Measurements from ENCODE around the gene MAS1.
"Not testable (repeated sequence)": the region's sequence is repeated elsewhere in the genome, so short reads cannot be mapped to it uniquely, and the experiment has no call there.

The MAS1 gene

GRCh38 chr6:159890792-159891191 is at the start of gene MAS1:
Gene MAS1 (plus strand): TSS chr6:159890988. CDS start chr6:159906956, 15,968 bp downstream.
- Histone ChIP-seq H3K4me1 (ENCODE audit: insufficient read depth, low read length) (no peaks in the 10 kb centered on the region), H3K36me3 (ENCODE audit: insufficient read depth, low read length) (no peaks in the 10 kb centered on the region), H3K9me3 (ENCODE audit: control insufficient read depth, insufficient read depth, low read length) (no peaks in the 10 kb centered on the region), H3K9ac (ENCODE audit: low read depth, low read length) (no peak within 1 kb of the TSS)

GRCh38 chr6:159842035-159842434 is 48.8 kb upstream of the MAS1 start:
- H3K36me3 ChIP-seq (ENCODE audit: insufficient read depth, low read length): no peaks in the 10 kb centered on the region
- peaks cover 3% of the 10 kb centered on the region; the same call in 1 of the 2 replicates for H3K9me3 ChIP-seq (ENCODE audit: control insufficient read depth, insufficient read depth, low read length)
- no peak overlapping the region for H3K9ac ChIP-seq (ENCODE audit: low read depth, low read length)
- H3K4me1 ChIP-seq (ENCODE audit: insufficient read depth, low read length): no peaks in the 10 kb centered on the region

GRCh38 chr6:159844737-159845645 is 45.8 kb upstream of the MAS1 start:
- peaks cover 3% of the 10 kb centered on the region for H3K9me3 ChIP-seq (ENCODE audit: control insufficient read depth, insufficient read depth, low read length)
- no peak overlapping the region for H3K9ac ChIP-seq (ENCODE audit: low read depth, low read length)
- no peaks in the 10 kb centered on the region for H3K4me1 ChIP-seq (ENCODE audit: insufficient read depth, low read length)
- H3K36me3 ChIP-seq (ENCODE audit: insufficient read depth, low read length): no peaks in the 10 kb centered on the region

GRCh38 chr6:159848552-159848951 is 42.2 kb upstream of the MAS1 start:
- not testable (repeated sequence) for H3K4me1 ChIP-seq (ENCODE audit: insufficient read depth, low read length); H3K9me3 ChIP-seq (ENCODE audit: control insufficient read depth, insufficient read depth, low read length); H3K9ac ChIP-seq (ENCODE audit: low read depth, low read length); H3K36me3 ChIP-seq (ENCODE audit: insufficient read depth, low read length)

GRCh38 chr6:159849851-159850250 is 40.9 kb upstream of the MAS1 start:
- not testable (repeated sequence) for H3K4me1 ChIP-seq (ENCODE audit: insufficient read depth, low read length); H3K9me3 ChIP-seq (ENCODE audit: control insufficient read depth, insufficient read depth, low read length); H3K36me3 ChIP-seq (ENCODE audit: insufficient read depth, low read length); H3K9ac ChIP-seq (ENCODE audit: low read depth, low read length)

- Histone ChIP-seq H3K4me1 (ENCODE audit: insufficient read depth, low read length) (no peaks in the 10 kb centered on the region), H3K9ac (ENCODE audit: low read depth, low read length) (no peak overlapping the region), H3K9me3 (ENCODE audit: control insufficient read depth, insufficient read depth, low read length) (no peaks in the 10 kb centered on the region; the same call in none of the 2 replicates), H3K36me3 (ENCODE audit: insufficient read depth, low read length) (no peaks in the 10 kb centered on the region)
Measured at GRCh38 chr6:159852877-159853276, 37.9 kb upstream of the MAS1 start.

GRCh38 chr6:159853754-159854153 is 37.0 kb upstream of the MAS1 start:
- Histone ChIP-seq H3K9me3 (ENCODE audit: control insufficient read depth, insufficient read depth, low read length) (no peaks in the 10 kb centered on the region; the same call in 1 of the 2 replicates), H3K36me3 (ENCODE audit: insufficient read depth, low read length) (no peaks in the 10 kb centered on the region), H3K4me1 (ENCODE audit: insufficient read depth, low read length) (no peaks in the 10 kb centered on the region), H3K9ac (ENCODE audit: low read depth, low read length) (no peak overlapping the region)

GRCh38 chr6:159854959-159855358 is 35.8 kb upstream of the MAS1 start:
- Histone ChIP-seq H3K4me1 (ENCODE audit: insufficient read depth, low read length) (no peaks in the 10 kb centered on the region), H3K36me3 (ENCODE audit: insufficient read depth, low read length) (no peaks in the 10 kb centered on the region), H3K9me3 (ENCODE audit: control insufficient read depth, insufficient read depth, low read length) (no peaks in the 10 kb centered on the region), H3K9ac (ENCODE audit: low read depth, low read length) (no peak overlapping the region)

GRCh38 chr6:159858259-159858658 is 32.5 kb upstream of the MAS1 start:
- H3K36me3 ChIP-seq (ENCODE audit: insufficient read depth, low read length): no peaks in the 10 kb centered on the region
- H3K9ac ChIP-seq (ENCODE audit: low read depth, low read length): no peak overlapping the region
- H3K4me1 ChIP-seq (ENCODE audit: insufficient read depth, low read length): no peaks in the 10 kb centered on the region

GRCh38 chr6:159860482-159860881 is 30.3 kb upstream of the MAS1 start:
- Histone ChIP-seq H3K36me3 (ENCODE audit: insufficient read depth, low read length) (no peaks in the 10 kb centered on the region), H3K4me1 (ENCODE audit: insufficient read depth, low read length) (no peaks in the 10 kb centered on the region), H3K9ac (ENCODE audit: low read depth, low read length) (no peak overlapping the region), H3K9me3 (ENCODE audit: control insufficient read depth, insufficient read depth, low read length) (no peaks in the 10 kb centered on the region)

More at GRCh38 chr6:159858259-159858658, 32.5 kb upstream of the MAS1 start:
- H3K9me3 ChIP-seq (ENCODE audit: control insufficient read depth, insufficient read depth, low read length): no peaks in the 10 kb centered on the region

- H3K9ac ChIP-seq (ENCODE audit: low read depth, low read length): no peak overlapping the region
- H3K4me1 ChIP-seq (ENCODE audit: insufficient read depth, low read length): no peaks in the 10 kb centered on the region
- no peaks in the 10 kb centered on the region for H3K36me3 ChIP-seq (ENCODE audit: insufficient read depth, low read length)
- H3K9me3 ChIP-seq (ENCODE audit: control insufficient read depth, insufficient read depth, low read length): no peaks in the 10 kb centered on the region
Measured at GRCh38 chr6:159862103-159862502, 28.7 kb upstream of the MAS1 start.

- H3K9me3 ChIP-seq (ENCODE audit: control insufficient read depth, insufficient read depth, low read length); H3K36me3 ChIP-seq (ENCODE audit: insufficient read depth, low read length); H3K4me1 ChIP-seq (ENCODE audit: insufficient read depth, low read length); H3K9ac ChIP-seq (ENCODE audit: low read depth, low read length): not testable (repeated sequence)
Measured at GRCh38 chr6:159863341-159863740, 27.4 kb upstream of the MAS1 start.

- no peaks in the 10 kb centered on the region for H3K36me3 ChIP-seq (ENCODE audit: insufficient read depth, low read length)
- H3K9me3 ChIP-seq (ENCODE audit: control insufficient read depth, insufficient read depth, low read length): no peaks in the 10 kb centered on the region
- no peak overlapping the region for H3K9ac ChIP-seq (ENCODE audit: low read depth, low read length)
- H3K4me1 ChIP-seq (ENCODE audit: insufficient read depth, low read length): no peaks in the 10 kb centered on the region
Measured at GRCh38 chr6:159865226-159865920, 25.4 kb upstream of the MAS1 start.

- H3K9ac ChIP-seq (ENCODE audit: low read depth, low read length): no peak overlapping the region
- H3K9me3 ChIP-seq (ENCODE audit: control insufficient read depth, insufficient read depth, low read length): no peaks in the 10 kb centered on the region
- H3K36me3 ChIP-seq (ENCODE audit: insufficient read depth, low read length): no peaks in the 10 kb centered on the region
- no peaks in the 10 kb centered on the region for H3K4me1 ChIP-seq (ENCODE audit: insufficient read depth, low read length)
Measured at GRCh38 chr6:159866286-159867247, 24.2 kb upstream of the MAS1 start.

Data from ES-I3 (cell line).